GM21576 (cell line): Measurements from ENCODE around the gene TMEM52B.
"Not testable (repeated sequence)": the region's sequence is repeated elsewhere in the genome, so short reads cannot be mapped to it uniquely, and the experiment has no call there.

Experiments
- ATAC-seq: cut with Tn5 transposase; IDR thresholded peaks from one replicate; pipeline ENCODE4 v1.9.1; 2021; ENCODE audit warnings: mild to moderate bottlenecking, moderate library complexity; ENCODE audit not compliant: unreplicated experiment

The TMEM52B gene

DNA sequence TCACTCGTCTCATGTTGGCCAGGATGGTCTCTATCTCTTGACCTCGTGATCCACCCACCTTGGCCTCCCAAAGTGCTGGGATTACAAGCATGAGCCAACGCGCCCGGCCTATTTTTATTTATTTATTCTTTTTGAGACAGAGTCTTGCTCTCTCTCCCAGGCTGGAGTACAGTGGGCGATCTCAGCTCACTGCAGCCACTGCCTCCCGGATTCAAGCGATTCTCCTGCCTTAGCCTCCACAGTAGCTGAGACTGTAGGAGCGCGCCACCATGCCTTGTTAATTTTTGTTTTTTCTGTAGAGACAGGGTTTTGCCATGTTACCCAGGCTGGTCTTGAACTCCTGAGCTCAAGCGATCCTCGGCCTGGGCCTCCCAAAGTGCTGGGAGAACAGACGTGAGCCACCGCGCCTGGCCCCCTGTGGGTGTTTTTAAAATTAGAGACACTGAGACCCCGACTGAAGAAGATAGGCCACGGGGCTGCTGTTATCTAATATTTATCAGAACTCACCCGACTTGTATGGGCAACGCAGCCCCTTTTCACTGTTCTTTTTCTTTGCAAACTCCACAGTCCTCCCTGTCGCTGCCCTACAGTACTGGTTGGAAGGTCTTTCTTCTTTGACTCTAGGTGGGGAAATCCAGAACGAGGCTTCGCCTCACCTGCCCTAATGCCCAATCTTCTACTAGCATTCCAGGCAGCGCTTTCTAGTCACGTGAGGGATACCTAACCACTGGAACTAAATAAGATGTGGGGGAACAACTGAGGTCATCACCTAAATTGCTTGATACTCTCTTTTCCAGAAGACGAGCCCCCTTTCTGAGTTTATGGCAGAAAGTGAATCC, 32.5 kb downstream of the TMEM52B start:
- no peak for ATAC-seq

DNA sequence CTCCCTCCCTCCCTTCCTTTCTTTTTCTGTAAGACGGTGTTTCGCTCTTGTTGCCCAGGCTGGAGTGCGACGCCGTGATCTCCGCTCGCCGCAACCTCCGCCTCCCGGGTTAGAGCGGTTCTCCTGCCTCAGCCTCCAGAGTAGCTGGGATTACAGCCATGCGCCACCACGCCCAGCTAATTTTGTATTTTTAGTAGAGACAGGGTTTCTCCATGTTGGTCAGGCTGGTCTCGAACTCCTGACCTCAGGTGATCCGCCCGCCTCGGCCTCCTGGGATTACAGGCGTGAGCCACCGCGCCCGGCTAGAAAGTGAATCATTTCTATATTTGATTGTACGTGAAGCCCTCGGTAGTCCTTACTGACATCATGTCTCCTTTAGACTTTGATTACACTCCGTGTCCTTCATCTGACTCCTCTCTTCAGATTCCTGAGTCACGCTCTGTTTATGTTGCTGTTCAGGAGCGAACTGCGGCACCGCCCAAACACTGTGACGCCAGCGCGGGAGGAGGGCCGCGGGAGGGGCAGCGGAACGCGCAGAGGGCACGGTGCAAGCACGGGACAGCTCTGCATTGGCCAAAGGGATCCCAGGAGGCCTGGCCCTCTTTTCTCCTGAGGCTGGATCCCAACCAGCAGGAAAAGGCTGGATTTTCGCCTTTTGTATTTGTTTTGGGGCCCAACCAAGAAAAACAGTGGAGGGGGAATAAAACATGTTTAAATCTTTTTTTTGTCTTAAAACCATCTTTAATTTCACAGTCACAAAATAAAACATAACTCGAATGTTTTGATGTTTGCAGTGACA, 33.3 kb downstream of the TMEM52B start:
- ATAC-seq: peak; percentile 69

DNA sequence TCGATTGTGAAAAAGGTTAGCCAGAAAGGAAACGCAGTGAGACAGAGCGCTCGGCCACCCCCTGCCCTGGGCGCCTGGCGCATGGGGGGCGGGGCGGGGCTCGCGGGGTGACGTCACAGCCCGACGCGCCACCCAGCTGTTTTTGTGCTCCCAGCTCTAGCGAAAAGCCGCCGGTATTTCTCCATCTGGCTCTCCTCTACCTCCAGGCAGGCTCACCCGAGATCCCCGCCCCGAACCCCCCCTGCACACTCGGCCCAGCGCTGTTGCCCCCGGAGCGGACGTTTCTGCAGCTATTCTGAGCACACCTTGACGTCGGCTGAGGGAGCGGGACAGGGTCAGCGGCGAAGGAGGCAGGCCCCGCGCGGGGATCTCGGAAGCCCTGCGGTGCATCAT, 33.9 kb downstream of the TMEM52B start, which contains the start of gene GABARAPL1:
GABARAPL1 (plus strand) TSS at position 139 of the 393 bp plus-strand sequence; CDS start at position 392, 253 bp downstream.
- peak; percentile 54 for ATAC-seq

DNA sequence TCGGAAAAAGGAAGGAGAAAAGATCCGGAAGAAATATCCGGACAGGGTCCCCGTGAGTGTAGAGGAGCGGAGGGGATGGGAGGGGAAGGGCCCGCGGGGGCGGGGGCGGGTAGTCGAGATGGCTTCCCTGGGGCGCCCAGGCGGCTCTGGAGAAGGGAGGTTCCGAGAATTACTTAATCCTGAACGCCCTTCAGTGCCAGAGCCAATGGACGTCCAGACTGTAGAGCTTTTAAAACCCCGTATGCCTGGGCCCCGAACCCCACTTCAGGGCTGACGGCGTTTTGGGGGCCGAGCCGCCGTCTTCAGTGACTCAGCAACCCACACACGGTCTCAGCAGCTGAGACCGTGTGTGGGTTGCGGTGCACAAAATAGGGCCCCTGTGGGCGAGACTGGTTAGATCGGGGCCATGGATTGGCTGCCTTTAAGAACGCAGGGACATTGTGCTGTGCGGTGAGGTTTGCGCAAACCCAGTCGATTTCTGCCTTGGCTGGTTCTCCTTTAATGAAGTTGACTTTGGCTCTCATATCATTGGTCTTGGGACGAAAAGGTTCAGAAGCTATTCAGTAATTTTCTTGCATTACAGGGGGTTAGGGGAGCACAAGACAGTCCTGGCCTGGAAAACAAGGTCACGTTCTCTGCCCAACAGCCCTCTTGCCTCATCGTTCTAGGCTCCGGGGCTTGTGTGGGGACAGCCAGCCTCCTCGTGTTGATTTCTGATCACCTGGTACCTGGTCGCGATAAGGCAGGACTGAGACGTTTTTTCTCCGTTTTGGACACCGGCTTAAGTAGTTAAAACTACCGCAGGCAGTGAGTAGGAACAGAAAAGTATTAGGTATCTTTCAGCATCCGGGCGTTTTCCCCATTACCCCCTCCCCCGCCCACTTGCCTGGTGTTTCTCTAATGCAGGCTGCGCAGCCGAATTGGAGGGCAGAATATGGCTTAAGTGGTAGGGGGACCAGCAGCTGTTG, 34.6 kb downstream of the TMEM52B start:
- ATAC-seq: peak; percentile 51

DNA sequence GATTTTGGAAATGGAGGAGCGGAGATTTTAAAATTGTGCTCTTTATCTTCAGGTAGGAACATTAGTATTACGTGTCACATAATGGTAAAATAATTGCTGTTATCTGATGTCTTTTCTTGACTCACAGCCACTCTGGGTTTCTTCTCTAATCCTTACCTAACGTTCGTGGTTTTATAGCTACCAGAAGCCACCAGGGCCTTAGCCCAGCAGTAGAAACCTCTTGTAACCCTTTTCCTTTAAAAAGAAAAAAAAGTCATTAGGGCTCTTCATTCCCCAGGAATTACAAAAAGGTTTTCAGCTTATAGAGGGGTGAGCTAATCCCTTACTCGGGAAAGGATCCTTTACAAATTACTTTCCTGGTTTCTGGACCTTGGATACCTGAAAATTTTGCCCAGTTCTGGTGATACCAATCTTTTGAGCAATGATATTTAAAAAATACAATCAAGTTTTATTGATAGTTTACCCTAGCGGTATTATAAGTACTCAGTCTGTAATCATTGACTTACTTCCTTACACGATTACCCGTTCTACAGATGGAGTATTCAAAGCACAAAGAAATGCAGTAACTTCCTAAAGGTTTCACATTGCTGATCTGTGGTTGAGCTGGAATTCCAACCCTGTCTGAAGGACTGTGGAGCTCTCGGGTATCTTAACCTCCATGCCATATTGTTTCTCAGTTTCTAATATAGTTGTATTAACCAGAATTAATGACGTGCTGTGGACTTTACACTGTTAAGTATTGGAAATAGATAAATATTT, 35.5 kb downstream of the TMEM52B start:
- no peak for ATAC-seq

DNA sequence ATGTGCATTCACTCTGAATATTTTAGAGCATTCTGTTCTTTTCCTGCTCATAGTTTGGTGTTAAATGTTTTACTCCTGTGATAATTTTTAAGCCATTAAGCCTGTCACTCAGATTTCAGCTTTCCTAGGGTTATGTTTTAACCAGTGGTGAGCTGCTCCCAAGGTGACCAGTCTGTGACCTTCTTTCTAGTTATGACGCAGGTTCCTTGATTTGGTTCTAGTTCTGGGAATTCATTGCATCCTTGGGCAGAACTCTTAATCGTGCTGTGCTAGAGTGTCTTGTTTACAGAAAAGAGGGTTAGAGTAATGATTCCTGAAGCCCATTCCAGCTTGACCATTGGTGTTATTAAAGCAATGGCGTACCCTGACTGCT, 36.0 kb downstream of the TMEM52B start:
- no peak for ATAC-seq

DNA sequence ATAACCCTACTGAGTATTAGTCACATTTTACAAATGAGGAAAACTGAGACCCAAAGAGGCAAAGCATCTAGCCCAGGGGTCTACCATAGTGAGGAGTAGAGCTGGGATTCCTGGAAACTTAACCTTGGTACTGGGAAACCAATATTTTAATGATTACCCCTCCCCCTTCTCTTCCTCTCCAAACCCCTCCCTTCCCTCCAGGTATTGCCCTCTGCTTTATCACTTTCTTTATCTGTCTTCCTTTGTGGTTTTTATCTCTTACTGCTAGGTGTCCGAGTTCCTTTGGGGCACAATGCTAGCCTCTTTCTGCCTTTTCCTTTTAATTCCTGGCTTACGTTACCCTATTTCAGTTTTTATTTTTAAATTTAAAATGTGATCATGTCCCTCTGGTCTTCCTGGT, 36.6 kb downstream of the TMEM52B start:
- no peak for ATAC-seq

DNA sequence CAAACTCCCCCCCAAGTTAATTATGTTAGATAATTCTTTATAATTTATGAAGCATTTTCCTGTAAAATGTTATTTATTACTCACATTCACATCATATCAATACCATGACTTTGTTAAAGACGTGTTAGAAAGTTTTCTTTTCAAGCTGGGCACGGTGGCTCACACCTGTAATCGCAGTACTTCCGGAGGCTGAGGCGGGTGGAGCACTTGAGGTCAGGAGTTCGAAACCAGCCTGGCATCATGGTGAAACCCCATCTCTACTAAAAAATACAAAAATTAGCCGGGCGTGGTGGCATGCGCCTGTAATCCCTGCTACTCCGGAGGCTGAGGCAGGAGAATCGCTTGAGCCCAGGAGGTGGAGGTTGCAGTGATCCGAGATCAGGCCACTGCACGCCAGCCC, 37.1 kb downstream of the TMEM52B start:
- not testable (repeated sequence) for ATAC-seq

DNA sequence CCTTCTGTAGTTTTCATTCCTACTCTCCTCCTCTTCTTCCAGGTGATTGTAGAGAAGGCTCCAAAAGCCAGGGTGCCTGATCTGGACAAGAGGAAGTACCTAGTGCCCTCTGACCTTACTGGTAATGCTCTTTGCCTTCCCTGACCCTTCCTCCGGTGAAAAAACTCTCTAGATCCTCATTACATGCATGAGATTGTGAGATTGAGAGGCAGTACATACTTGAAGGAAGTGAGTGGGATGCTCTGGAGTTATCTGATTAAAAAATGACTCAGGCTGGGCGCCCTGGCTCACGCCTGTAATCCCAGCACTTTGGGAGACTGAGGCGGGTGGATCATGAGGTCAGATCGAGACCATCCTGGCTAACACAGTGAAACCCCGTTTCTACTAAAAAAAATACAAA, 39.2 kb downstream of the TMEM52B start:
- no peak for ATAC-seq

DNA sequence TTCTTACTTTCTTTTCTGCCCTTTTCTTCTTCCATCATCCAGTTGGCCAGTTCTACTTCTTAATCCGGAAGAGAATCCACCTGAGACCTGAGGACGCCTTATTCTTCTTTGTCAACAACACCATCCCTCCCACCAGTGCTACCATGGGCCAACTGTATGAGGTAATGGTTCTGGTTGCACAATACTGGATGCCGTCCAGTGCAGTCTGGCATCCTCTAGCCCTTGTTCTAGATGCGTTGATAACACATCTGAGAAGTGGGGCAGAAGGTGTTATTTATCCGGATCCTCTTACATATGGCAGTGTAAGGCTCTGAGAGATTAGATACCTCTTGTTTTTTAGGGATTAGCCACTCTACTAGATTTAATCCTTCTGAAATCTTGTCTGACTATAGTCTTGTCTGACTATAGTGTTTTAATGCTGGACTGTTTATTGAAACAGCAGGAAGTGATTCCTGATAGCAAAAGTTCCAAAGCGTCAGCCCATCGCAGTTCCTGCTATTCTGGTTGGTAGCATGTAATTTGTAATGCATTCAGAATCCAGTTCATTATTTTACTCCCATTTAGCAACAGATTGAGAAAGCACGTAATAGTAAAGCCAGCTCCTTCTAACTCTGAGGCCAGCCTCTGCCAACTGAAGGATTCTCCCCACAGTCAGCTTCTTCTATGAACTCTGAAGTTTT, 41.7 kb downstream of the TMEM52B start:
- ATAC-seq: no peak

DNA sequence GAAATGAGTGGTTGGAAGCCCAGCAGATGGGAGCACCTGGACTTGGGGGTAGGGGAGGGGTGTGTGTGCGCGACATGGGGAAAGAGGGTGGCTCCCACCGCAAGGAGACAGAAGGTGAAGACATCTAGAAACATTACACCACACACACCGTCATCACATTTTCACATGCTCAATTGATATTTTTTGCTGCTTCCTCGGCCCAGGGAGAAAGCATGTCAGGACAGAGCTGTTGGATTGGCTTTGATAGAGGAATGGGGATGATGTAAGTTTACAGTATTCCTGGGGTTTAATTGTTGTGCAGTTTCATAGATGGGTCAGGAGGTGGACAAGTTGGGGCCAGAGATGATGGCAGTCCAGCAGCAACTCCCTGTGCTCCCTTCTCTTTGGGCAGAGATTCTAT, 43.0 kb downstream of the TMEM52B start:
- ATAC-seq: no peak

DNA sequence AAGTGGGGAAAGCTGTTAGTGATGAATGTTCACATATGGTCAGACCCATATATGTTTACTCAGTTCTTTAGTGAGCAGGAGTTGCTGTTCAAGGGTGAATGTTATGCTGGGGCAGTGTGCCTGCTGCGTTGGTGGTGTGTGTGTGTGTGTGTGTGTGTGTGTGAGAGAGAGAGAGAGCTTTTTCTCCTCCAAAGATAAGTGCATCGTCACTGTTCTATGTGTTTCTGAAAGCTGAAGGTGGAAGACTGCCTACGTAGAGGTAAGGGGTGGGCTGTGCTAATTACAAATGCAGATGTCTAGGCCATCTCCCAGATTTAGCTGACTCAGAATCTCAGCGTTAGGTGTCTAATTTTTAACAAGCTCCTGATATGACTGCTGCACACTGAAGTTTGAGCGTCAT, 44.4 kb downstream of the TMEM52B start:
- no peak for ATAC-seq

DNA sequence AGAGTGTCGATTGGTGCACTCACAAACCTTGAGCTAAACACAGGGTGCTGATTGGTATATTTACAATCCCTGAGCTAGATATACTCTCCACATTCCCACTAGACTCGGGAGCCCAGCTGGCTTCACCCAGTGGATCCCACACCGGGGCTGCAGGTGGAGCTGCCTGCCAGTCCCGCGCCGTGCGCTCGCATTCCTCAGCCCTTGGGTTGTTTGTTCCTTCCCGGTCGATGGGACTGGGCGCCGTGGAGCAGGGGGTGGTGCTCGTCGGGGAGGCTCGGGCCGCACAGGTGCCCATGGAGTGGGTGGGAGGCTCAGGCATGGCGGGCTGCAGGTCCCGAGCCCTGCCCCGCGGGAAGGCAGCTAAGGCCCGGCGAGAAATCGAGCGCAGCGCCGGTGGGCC, 46.6 kb downstream of the TMEM52B start:
- ATAC-seq: not testable (repeated sequence)

DNA sequence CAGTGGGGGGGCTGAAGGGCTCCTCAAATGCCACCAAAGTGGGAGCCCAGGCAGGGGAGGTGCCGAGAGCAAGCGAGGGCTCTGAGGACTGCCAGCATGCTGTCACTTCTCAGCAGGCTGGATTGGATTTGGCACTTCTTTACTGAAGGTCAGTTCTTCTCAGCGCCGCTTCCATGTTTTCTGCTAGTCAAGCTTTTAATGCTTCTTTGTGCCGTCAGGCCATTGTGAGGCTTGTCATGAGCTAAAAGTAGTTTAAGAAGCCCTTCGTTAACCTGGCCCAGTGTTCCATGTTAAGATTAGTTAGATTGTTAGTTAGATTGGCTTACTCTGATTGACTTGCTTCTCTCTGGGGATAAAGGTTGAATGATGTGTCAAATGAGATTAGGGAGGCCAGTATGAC, 47.3 kb downstream of the TMEM52B start:
- no peak for ATAC-seq

DNA sequence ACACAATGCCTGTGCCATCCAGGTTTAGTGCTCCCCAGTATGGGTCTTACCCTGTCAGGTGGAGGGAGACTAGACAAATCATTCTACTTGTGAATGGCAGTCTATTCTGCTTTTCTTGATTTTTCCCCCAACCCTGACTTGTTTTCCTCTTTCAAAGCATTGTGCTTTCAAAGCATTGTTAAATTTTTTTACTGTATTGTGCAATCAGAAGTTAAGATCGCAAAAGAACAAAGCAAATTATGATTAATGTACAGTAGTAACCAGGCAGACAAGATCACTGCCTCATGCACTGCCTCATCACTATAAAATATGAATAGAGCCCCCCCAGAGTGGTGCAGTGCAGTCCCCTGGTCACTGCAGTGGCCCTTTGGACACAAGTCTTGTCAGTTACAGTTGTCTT, 47.9 kb downstream of the TMEM52B start:
- ATAC-seq: no peak

DNA sequence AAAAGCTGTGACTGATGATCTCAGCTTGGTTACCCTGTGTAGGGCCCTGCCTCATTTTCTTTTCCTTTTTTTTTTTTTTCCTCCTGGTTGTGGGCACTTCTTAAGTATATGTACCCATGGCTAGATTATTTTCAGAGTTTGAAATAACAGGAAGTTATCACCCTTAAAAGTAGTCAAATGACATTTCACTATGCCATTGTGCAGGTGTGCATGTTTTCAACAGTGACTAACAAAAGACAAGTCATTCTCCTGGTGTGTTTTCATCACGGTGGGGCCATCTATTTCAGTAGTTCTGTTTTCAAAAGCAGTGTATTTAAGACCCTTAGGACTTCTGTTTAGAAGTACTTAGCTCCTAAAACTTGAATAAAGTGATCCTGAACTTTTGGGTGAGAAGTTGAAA, 48.8 kb downstream of the TMEM52B start:
- ATAC-seq: no peak

DNA sequence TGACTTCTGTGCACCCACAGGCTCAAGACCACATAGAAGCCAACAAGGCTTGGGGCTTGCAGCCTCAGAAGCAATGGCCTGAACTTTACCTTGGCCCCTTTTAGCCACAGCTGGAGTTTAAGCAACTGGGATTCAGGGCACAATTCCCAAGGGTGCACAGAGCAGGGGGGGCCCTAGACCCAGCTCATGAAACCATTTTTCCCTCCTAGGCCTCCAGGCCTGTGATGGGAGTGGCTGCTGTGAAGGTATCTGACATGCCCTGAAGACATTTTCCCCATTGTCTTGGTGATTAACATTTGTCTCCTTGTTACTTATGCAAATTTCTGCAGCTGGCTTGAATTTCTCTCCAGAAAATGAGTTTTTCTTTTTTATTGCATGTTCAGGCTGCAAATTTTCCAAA, 55.7 kb downstream of the TMEM52B start:
- ATAC-seq: no peak

DNA sequence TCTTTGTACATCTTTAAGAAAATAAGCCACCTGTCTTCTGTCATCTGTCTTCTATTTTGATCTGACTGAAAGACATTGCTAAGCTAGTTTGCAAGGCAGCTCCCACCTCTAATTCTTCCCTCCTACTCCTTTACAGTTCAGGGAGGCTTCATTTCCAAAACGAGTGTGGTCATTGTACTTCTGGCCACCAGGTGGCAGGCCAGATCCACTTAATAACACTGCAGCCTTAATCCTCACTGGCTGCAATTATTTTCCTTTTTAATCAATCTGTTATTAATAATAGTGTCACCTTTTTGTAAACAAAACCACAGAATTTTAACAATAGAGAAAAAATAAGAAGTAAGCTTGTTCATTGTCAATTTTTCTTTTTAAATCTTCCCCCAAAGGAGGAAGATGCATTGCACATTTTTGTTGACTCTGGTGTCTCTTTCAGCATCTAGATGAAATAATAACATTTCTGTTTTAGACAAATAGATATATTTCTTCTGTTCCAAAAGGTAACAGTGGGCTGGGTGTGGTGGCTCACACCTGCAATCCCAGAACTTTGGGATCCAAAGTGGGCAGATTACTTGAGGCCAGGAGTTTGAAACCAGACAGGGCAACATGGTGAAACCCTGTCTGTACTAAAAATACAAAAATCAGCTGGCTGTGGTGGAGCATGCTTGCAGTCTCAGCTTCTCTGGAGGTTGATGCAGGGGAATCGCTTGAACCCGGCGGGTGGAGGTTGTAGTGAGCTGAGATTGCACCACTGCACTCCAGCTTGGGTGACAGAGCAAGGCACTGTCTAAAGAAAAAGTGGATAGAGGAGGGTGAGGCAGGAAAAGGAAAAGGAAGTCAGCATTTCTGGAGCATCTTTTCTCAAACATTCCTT, 57.2 kb downstream of the TMEM52B start:
- peak; percentile 55 for ATAC-seq

DNA sequence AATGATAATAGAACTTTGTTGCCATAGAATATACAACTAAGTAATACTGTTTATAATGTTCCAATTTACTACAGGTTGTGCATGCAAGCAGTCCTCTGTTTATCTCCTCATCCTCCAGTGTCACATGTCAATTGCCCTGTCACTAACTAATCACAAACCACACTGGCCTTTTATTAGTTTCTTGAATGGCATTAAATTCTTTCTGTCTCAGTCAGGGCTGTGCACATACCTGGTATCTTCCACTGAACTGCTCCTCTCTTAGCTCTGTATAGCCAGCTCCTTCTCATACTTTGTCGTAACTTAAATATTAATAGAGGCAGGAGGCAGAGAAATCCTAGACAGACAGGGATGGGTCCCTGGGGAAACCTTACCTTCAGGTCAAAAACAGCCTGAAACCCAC, 57.9 kb downstream of the TMEM52B start:
- ATAC-seq: no peak
